NCI-H748 (cell line): ENCODE results near the gene DCAF6.
A peak's percentile ranks its signal among the peaks of the same experiment; 100 is the strongest.
"Not testable (repeated sequence)": the region's sequence is repeated elsewhere in the genome, so short reads cannot be mapped to it uniquely, and the experiment has no call there.

Experiments used
- DNase-seq: peaks from one replicate; lab custom pipeline; 2025; ENCODE audit not compliant: unreplicated experiment; lab: John Stamatoyannopoulos, UW

The DCAF6 gene, protein sequence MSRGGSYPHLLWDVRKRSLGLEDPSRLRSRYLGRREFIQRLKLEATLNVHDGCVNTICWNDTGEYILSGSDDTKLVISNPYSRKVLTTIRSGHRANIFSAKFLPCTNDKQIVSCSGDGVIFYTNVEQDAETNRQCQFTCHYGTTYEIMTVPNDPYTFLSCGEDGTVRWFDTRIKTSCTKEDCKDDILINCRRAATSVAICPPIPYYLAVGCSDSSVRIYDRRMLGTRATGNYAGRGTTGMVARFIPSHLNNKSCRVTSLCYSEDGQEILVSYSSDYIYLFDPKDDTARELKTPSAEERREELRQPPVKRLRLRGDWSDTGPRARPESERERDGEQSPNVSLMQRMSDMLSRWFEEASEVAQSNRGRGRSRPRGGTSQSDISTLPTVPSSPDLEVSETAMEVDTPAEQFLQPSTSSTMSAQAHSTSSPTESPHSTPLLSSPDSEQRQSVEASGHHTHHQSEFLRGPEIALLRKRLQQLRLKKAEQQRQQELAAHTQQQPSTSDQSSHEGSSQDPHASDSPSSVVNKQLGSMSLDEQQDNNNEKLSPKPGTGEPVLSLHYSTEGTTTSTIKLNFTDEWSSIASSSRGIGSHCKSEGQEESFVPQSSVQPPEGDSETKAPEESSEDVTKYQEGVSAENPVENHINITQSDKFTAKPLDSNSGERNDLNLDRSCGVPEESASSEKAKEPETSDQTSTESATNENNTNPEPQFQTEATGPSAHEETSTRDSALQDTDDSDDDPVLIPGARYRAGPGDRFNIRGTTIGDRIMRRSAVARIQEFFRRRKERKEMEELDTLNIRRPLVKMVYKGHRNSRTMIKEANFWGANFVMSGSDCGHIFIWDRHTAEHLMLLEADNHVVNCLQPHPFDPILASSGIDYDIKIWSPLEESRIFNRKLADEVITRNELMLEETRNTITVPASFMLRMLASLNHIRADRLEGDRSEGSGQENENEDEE

DNA sequence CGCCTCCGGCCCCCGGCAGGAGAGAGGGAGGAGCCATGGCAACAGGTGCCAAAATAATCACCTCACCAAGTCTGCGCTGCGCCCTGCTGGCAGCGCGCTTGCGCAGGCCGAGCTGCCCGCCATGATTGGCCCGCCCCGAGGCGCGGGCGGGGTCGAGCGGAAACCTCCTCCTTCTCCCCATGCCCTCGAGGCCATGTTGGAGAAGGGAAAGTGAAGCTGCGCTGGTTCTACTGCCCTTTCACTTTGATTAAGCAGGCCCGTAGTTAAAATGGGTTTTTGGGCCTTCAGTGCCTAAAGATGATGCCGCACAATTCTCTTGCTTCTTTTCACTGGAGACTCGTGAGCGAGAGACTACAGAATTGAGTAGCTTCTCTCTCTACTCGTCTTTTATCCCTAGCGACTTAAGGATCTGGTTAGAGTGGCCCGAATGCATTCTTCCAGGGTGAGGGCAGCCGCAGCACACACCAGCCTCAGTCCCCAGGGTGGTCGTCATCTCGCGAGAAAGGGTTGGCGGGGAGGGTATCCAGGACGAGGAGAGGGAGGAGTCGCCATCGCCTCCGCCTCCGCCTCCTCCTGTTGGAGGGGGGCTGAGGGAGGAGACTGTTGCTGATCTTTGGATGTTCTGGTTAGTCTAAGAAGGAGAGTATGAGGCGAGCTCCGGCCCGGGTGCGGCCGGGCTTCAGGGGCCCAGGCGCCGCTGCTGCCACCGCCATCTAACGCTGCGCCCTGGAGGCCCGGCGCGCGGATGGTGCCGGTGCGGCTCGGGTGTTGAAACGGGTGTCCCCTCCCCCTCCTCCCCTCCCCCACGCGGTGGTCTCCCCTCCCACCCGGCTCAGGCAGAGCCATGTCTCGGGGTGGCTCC lies at the start of gene DCAF6:
Gene DCAF6 (plus strand): TSS at position 616 of the 862 bp plus-strand sequence. CDS start 229 bp downstream, at position 845.
- peak; percentile 99 for DNase-seq

DNA sequence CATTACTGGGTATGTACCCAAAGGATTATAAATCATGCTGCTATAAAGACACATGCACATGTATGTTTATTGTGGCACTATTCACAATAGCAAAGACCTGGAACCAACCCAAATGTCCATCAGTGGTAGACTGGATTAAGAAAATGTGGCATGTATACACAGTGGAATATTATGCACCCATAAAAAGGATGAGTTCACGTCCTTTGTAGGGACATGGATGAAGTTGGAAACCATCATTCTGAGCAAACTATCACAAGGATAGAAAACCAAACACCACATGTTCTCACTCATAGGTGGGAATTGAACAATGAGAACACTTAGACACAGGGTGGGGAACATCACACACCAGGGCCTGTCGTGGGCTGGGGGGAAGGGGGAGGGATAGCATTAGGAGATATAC lies 49.3 kb upstream of the DCAF6 start:
- DNase-seq, result not testable (repeated sequence)

DNA sequence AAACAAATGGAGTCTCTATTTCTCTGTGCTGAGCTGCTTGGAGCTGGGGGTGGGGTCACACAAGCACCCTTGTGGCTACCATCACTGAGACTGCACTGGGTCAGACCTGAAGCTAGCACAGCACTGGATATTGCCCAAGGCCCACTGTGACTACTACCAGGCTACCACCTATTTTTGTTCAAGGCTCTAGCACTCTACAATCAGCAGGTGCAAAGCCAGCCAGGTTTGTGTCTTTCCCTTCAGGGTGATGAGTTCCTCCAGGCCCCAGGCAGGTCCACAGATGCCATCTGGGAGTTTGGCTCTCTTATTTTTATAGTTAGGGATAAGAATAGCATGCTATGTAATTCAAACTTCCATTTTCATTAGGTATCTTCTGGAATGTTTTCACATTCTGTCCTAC lies 46.1 kb upstream of the DCAF6 start:
- DNase-seq, result no peak

DNA sequence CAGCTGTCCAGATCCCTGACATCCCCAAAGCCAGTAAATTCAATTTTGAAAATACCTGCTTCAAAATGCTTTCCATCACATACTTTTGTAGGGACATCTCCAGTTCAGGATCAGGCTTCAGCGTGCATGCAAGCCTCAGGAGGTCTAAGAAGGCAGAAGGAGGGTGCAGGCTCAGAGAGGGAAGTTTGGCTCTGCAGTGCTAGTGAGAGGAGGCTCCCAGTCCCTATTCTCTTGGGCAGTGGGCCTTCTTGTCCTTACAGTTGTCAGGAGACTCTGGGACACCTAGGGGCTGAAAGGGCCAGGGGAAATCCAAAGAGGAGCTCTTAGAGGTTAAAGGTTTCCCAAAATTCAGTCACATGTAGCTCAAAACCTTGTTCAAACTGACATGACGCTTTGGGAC lies 42.7 kb upstream of the DCAF6 start:
- no peak for DNase-seq

DNA sequence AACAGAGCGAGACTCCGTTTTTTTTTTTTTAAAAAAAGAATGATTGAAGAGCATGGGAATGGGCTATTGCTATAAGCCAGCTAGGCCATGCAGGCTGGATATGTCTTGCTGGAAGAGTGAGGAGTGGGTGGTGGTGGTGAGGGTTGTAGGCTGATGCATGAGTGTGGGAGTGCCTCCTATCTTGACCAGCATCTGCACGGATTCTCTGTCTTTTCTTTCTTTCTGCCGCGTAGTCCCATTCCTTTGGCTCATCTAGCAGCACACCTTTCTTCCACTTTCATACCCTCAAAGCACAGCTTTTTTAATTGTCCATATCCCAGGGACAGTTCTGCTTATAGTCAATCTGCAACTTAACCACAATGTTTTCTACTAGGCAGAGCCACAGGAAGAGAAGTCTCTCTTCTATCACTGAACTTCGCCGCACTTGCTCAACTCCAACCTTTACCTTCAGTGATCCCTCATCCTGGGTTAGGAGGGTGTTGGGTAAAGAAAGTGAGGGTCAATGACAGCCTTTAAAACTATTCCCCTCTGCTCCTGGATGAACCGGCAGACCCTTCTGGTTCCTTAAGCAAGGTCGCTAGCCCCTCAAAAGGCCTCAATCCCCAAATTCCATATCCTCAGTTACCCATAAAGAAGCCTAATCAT lies 37.8 kb upstream of the DCAF6 start:
- no peak for DNase-seq

DNA sequence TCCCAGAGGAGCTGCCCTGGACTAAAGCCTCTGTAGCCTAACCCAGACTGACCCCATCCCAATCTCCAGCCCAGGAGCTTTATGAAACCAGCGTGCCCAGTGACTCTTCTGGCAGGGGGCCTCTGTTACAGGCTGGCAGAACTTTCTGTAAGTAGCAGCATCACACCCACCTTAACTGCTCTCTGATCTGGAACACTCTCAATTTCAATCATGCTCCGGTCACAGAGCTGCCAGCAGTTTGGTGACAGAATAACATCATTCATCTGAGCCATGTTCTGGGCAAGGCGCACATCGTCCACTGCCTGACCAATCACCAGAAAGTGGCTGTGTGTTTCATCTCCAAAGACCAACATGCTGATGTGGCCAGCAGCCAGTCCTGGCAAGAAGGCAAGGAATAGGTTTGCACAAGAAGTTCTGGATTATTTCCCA lies 37.2 kb upstream of the DCAF6 start:
- DNase-seq, result no peak

DNA sequence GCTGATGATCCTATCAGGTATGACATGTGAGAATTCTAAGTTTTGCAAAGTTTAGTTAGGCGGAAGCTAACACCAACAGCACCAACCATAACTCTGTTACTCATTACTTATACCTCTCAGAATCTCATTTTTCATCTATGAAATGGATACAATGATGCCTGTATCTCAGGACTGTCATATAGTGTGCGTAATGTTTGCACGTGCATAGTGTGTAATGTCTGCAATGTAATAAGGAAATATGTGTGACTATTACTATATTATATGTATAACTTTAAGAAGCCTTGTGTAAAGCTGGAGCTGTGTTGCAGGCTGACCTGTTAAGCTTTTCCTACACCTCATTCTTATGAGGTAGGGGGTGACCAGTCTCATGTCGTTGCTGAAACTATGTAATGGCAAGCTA lies 35.6 kb upstream of the DCAF6 start:
- no peak for DNase-seq

DNA sequence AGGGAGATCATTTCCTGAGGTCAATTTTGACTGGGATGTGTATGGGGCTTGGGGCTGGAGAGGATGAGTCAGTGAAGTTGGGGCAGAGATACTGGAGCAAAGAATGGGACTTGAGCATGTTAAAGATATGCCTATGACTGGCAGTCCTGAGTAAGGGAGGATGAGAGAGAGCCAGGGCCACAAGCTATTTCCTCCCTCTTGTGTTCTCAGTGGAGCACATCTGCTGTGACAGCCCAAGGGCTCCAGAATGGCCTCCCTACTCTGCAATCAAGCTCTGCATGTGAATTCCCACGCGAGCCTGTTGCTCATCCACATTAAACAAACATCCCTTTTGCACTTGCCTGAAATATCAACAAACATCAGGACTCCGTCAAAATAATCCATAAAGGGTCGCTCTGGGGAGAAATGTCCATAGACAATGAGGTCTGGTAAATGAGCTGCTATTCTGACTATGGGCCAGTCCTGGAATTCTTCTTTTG lies 31.8 kb upstream of the DCAF6 start:
- DNase-seq, result peak; percentile 17

DNA sequence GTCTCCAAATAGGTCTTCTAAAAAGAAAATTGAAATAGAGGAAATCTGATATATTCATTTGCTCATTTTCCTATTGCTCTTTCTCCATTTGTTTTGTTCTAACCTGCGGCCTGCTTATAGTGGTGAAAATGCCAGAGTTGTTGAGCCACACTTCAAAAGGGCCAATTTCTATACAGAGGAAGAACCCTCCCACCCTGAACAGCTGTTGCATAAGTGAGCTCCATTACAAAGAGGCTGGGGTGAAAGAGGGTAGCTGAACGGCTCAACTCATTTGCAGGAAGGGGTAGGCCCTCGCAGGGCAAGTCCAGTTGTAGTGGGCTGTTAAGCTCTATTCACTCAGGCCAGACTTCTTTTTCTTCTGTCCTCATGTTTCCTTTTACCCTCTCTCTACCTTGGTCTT lies 31.3 kb upstream of the DCAF6 start:
- no peak for DNase-seq

DNA sequence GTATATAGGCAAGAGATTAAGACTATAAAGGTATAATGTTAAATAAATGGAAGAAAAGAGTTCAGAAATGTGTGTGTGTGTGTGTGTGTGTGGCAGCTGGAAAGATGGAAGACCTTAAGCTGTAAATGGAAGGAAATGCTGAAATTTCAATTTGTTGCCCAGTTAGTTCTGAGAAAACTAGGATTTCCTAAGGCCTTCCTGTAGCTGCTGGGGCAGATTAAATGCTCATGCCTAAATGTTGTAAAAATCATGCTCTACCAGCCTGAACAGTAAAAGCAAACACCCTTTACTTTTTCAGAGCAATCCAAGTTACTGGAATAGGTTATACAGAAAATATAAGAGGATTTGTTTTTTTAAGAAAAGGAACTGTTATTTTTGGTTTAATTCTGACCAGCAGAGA lies 30.8 kb upstream of the DCAF6 start:
- DNase-seq, result no peak

DNA sequence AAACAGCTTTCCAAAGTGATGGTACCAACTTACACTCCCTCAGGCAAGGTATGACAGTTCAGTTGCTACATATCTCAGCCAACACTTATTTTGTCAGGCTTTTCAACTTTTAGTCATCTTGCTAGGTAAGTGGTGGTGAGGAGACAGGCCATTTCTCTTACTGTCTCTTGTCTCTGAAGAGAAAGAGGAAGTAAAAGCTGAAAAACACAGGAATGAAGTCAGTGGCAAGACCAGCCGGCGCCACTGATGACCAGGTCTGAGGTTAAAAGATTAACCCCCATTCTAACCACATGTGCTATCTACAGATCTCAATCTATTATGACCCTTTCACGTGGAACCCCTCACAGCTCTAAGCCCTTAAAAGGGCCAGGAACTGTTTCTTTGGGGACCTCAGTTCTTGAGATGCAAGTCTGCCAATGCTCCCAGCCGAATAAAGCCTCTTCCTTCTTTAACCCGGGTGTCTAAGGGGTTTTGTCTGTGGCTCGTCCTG lies 26.7 kb upstream of the DCAF6 start:
- no peak for DNase-seq

DNA sequence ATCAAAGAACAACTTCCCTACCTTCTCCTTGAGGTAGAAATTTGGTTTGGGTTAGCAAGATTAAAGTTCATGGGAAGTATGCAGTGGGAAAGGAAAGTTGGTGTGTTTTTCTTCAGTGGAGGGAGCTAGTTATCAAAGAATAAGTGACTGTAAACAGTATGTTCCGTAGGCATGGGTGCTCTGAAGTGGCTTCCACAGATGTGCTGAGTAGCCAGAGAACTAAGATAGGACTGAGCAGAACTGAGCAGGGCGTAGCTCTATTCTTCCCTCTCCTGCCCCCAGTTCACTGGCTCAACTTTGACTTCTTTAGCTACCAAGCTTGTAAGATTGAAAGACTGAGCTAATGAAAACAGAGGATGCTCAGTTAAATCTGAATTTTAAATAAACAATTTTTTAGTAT lies 26.0 kb upstream of the DCAF6 start:
- no peak for DNase-seq

DNA sequence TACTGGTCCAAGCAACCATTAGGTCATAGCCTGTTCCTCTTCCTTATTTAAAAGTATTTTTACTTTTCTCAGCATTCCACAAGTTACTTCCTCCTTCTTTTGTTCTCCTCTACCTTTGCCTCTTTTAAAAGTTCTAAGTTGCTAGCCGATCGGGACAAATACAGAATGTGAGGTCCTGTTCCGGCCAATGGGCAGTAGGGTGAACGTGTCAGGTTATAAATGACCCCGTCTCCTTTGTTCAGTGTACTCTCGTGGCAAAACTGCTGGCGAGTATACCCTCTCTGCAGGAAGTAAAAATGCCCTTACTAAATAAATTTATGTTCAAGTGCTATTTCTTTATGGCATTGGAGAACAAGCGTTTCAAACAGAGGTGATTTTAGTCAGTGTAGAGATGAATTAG lies 25.1 kb upstream of the DCAF6 start:
- DNase-seq, result no peak

DNA sequence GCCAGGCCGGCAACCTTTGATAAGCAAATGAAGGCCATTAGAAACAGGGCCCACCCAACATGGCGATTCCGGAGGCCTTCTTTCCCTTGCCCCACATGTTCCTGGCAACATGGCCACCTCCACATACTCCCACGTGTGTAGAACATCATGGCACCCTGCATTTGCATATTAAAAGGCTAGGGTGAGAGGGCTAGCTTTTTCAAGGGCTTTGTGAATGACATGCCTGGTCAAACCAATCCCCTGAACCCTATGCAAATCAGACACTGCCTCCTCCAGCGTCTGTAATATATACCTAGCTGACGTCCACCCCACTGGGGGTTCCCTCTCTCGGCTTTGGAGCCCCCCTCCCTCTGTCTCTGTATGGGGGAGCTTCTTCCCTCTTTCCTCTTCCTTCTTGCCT lies 24.2 kb upstream of the DCAF6 start:
- no peak for DNase-seq

DNA sequence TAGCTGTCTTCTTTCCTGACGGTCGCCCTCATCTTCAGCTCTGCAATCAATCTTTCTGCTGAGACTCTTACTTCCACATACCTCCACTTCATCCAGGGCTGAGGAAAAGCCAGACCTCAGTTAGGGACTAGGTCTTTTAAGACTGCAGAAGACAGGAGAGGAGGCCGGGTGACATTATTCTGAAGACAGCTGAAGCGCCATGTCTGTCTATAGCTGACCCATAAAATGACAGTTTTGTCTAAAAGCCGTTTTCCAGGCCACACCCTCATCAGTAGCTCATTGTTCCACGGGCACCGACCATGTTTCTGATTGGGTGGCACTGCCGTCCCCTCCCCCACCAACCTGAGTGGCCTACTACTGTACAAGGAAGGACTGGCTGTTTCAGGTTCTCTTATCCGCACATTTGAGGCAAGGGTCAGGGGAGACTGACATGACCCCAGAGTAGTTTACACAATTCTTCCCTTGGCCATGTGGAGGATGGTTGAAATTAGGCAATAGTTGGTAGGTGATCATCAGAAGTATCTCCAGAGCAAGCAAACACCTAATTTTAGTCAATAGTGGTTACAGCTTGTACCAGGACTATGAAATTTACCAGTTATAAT lies 22.5 kb upstream of the DCAF6 start, which contains the start of gene ADCY10:
Gene ADCY10 (minus strand): TSS at position 240 of the 602 bp plus-strand sequence. CDS start 8,994 bp downstream, outside the sequence.
- peak; percentile 31 for DNase-seq

DNA sequence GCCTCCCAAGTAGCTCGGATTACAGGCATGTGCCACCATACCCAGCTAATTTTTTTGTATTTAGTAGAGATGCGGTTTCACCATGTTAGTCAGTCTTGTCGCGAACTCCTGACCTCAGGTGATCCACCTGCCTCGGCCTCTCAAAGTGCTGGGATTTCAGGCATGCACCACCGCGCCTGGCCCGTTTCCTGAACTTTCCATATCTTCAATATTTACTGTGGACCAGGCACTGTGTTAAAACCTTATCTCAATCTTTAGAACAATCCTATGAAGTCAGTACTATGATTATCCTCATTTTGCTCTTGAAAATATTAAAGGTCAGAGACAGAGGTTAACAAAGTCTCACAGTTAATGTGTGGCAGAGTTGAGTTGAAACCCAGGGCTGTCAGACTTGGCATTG lies 20.9 kb upstream of the DCAF6 start:
- no peak for DNase-seq

DNA sequence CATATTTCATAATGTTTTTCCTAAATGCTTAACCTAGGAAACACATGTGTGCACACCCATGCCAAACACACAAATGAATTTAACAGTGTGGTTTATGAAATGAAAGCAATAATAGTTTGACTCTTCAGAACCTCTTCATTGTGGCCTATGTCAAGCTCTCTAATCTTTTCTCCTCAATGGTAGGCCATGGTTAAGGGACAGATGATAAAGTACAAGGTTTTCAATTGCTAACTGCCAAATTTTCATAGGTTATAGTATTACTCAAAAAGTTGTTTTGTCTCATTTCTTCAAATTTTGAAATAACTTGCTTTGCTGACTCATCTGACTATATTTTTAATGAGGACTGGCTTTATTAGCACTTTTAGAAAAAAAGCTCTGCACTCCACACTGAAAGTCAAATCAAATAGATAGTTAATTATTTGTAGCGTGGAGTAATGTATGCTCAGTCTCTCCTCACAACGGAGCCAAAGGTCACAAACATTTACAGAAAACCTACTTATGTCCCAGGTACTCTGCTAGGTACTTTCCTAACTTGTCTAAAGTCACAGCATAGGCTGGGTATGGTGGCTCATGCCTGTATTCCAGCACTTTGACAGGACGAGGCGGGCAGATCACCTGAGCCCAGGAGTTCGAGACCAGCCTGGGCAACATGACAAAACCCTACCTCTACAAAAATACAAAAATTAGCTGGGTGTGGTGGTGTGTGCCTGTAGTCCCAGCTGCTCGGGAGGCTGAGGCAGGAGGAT lies 19.5 kb upstream of the DCAF6 start:
- DNase-seq, result no peak

DNA sequence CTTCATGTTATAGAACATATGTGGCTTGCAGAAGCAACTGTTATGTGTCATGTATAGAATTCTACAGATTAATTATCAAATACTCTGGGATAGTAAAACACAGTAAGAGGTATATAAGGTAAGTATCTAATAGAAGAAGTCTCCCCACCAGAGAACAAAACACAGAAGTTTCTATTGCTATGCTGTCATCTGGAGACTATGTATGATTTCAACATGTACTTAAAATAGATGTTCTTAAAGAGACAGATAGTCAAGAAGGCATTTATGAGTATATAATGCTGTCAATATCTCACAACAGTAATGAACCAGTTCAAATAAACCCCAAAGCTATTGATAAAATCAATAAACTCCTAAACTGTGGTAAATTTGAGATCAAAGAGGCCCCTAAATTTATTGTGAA lies 14.5 kb upstream of the DCAF6 start:
- DNase-seq, result no peak

DNA sequence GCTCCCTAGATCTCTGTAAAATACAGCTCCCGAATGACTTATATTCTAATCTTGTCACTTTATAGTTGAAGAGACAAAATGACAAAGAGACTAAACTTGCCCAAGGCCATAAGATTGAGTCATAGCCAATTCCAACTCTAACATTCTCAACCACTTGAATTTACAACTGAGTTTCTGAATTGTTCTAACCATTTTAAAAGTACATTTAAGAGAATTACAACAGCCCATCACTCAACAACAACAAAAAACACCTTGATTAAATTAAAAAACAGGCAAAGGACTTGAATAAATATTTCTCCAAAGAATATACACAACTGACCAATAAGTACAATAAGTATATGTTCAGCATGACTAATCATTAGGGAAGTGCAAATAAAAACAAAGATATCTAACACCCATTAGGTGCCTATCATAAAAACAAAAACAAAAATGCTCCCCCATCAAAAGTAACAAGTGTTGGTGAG lies 13.8 kb upstream of the DCAF6 start:
- no peak for DNase-seq
